CD14-positive monocyte (primary cell): ENCODE results near the gene BACE2. TPM values are rescaled to one million over a fixed set of nuclear protein-coding genes. Genes with fewer than 3 reads are reported as not detected.

Experiments
- DNase-seq, 3 donors: peaks; one replicate each; pipeline ENCODE4 v3.0.0-alpha.2; 2011 to 2022
- H2AFZ ChIP-seq: 2 replicates; pipeline ENCODE4 v1.6.0; 2012; ENCODE audit warnings: mild to moderate bottlenecking, low read depth, low read length, inconsistent platforms; ENCODE audit not compliant: insufficient read depth, poor library complexity, severe bottlenecking
- H3K27ac ChIP-seq, 2 donors: 1 replicate in 1 of 2; 2 replicates in 1 of 2; pipeline ENCODE4 v1.5.1; 2012 to 2013; ENCODE audit warnings: low read length in 2 of 2, control low read depth in 1 of 2, inconsistent platforms in 1 of 2, low read depth in 1 of 2, mild to moderate bottlenecking in 1 of 2
- H3K27me3 ChIP-seq, 2 donors: one replicate each; pipeline versions ENCODE4 v1.6.0 to v1.6.1; 2011 to 2013; ENCODE audit warnings: low read length in 2 of 2; ENCODE audit not compliant: control insufficient read depth in 2 of 2, insufficient read depth in 2 of 2
- H3K36me3 ChIP-seq, 2 donors: replicated peaks in 1 of 2; 1 replicate in 1 of 2; 2 replicates in 1 of 2; pipeline versions ENCODE4 v1.5.1 to v1.6.1; 2012 to 2013; ENCODE audit warnings: low read length in 2 of 2, control low read depth in 1 of 2, inconsistent platforms in 1 of 2, mild to moderate bottlenecking in 1 of 2; ENCODE audit not compliant: insufficient read depth in 2 of 2, control insufficient read depth in 1 of 2
- H3K4me1 ChIP-seq, 2 donors: 1 replicate in 1 of 2; 2 replicates in 1 of 2; pipeline versions ENCODE4 v1.5.1 to v1.6.1; 2012 to 2013; ENCODE audit warnings: low read length in 2 of 2, control low read depth in 1 of 2, inconsistent platforms in 1 of 2, mild to moderate bottlenecking in 1 of 2, moderate library complexity in 1 of 2; ENCODE audit not compliant: insufficient read depth in 2 of 2, control insufficient read depth in 1 of 2
- H3K4me2 ChIP-seq: replicated peaks from 2 replicates; pipeline ENCODE3; 2012; ENCODE audit warnings: low read length, moderate library complexity, mild to moderate bottlenecking; ENCODE audit not compliant: poor library complexity, severe bottlenecking; ENCODE audit errors: extremely low read depth
- H3K4me3 ChIP-seq, 3 experiments: fragments of 200-600 bp in 1 of 3; sonication (generic) in 1 of 3; replicated peaks in 1 of 3; 1 replicate in 2 of 3; 2 replicates in 1 of 3; pipeline ENCODE4 v1.5.1; 2011 to 2013; ENCODE audit warnings: low read length in 3 of 3, mild to moderate bottlenecking in 3 of 3, control low read depth in 2 of 3, low read depth in 2 of 3, inconsistent platforms in 1 of 3, moderate library complexity in 1 of 3
- H3K79me2 ChIP-seq: 2 replicates; pipeline ENCODE4 v1.6.0; 2012; ENCODE audit warnings: mild to moderate bottlenecking, control low read depth, inconsistent platforms, low read length, moderate library complexity; ENCODE audit not compliant: insufficient read depth
- H3K9ac ChIP-seq: 2 replicates; pipeline ENCODE4 v1.6.0; 2017; ENCODE audit warnings: low read length, mild to moderate bottlenecking; ENCODE audit not compliant: insufficient read depth, poor library complexity, severe bottlenecking
- H3K9me3 ChIP-seq, 2 donors: replicated peaks in 1 of 2; 1 replicate in 1 of 2; 2 replicates in 1 of 2; pipeline versions ENCODE4 v1.5.1 to v1.6.1; 2012 to 2013; ENCODE audit warnings: low read length in 2 of 2, control low read depth in 1 of 2; ENCODE audit not compliant: control insufficient read depth in 1 of 2, insufficient read depth in 1 of 2
- H4K20me1 ChIP-seq: 2 replicates; pipeline ENCODE4 v1.6.0; 2012; ENCODE audit warnings: mild to moderate bottlenecking, low read length, control low read depth, moderate library complexity; ENCODE audit not compliant: insufficient read depth
- H3K27ac Mint-ChIP-seq, 7 donors: one replicate each; pipeline ENCODE4 v1.8.0; 2020; ENCODE audit warnings: mild to moderate bottlenecking in 7 of 7, mixed read lengths in 7 of 7, moderate library complexity in 6 of 7, inconsistent platforms in 2 of 7
- H3K27me3 Mint-ChIP-seq, 3 donors: one replicate each; pipeline ENCODE4 v1.8.0; 2021 to 2022; ENCODE audit warnings: low read depth in 3 of 3, mild to moderate bottlenecking in 3 of 3, mixed read lengths in 3 of 3, moderate library complexity in 3 of 3, inconsistent platforms in 1 of 3
- H3K36me3 Mint-ChIP-seq, 2 donors: one replicate each; pipeline ENCODE4 v1.8.0; 2020; ENCODE audit warnings: mixed read lengths in 2 of 2, inconsistent platforms in 1 of 2, mild to moderate bottlenecking in 1 of 2
- H3K4me1 Mint-ChIP-seq: one replicate; pipeline ENCODE4 v1.8.0; 2020; ENCODE audit warnings: mild to moderate bottlenecking, mixed read lengths
- H3K4me3 Mint-ChIP-seq, 2 donors: one replicate each; pipeline ENCODE4 v1.8.0; 2020; ENCODE audit warnings: mild to moderate bottlenecking in 2 of 2, mixed read lengths in 2 of 2, moderate library complexity in 1 of 2
- H3K9me3 Mint-ChIP-seq, 7 donors: one replicate each; pipeline ENCODE4 v1.8.0; 2020 to 2022; ENCODE audit warnings: mixed read lengths in 7 of 7, mild to moderate bottlenecking in 6 of 7, moderate library complexity in 6 of 7, inconsistent platforms in 2 of 7
- CTCF ChIP-seq: fragments of 200-600 bp; IDR thresholded peaks from one replicate; pipeline ENCODE4 v1.8.0; 2022; ENCODE audit warnings: antibody characterized with exemption, mild to moderate bottlenecking
- WGBS: methylation state at CpG from one replicate; pipeline ENCODE4 v1.1.5; 2013; ENCODE audit warnings: missing lambda C conversion rate; ENCODE audit not compliant: insufficient coverage; 5-methylcytosine and 5-hydroxymethylcytosine counted together
- intact Hi-C, 2 donors: fragments of 100-400 bp; cut with micrococcal nuclease; formaldehyde crosslinking; loops; one replicate each; pipeline versions ENCODE4 v1.15.0 to v1.15.1; 2023
- polyA plus RNA-seq, 3 donors: library from polyadenylated mRNA; depleted of rRNA in 1 of 3; unstranded in 2 of 3; stranded (reverse) in 1 of 3; fragments of 300-500 nt in 2 of 3; fragments of >200 nt in 1 of 3; fragmentation: Illumina TruSeq in 2 of 3; gene quantifications; 1 replicate in 2 of 3; 2 replicates in 1 of 3; pipeline ENCODE4 v1.2.3, GENCODE V29; 2012 to 2021

Gene BACE2
- polyA plus RNA-seq, 3 donors, result 0.05 to 0.26 TPM; not detected in 1

- TF ChIP-seq CTCF, result no peak
- no peaks in the 10 kb centered on the region for H3K4me1 Mint-ChIP-seq
- Histone ChIP-seq H3K4me1 (no peaks in the 10 kb centered on the region), H3K4me2 (no peak overlapping the region), H2AFZ (no peak overlapping the region), H3K27ac (no peak overlapping the region), H3K9ac (no peak overlapping the region), H3K27me3 (no peaks in the 10 kb centered on the region), H4K20me1 (no peaks in the 10 kb centered on the region), H3K79me2 (no peaks in the 10 kb centered on the region), H3K4me3 (no peak overlapping the region), H3K9me3 (no peaks in the 10 kb centered on the region), H3K36me3 (no peaks in the 10 kb centered on the region)
- intact Hi-C loops, result loop anchor here in 1 of 2 donors (10.0 kb wide), 1 partner anchor 993 kb away; no protein-coding TSS in a partner anchor
- no peak overlapping the region for H3K4me3 Mint-ChIP-seq
- no peak overlapping the region for H3K27ac Mint-ChIP-seq
- no peaks in the 10 kb centered on the region for H3K36me3 Mint-ChIP-seq
- peaks cover 0 to 2% (median 0%) of the 10 kb centered on the region in 7 donors for H3K9me3 Mint-ChIP-seq
- WGBS, result 90% methylated on average over 7 of the region's 8 CpGs
- no peak for DNase-seq
- peaks cover 0 to 6% (median 1%) of the 10 kb centered on the region in 3 donors for H3K27me3 Mint-ChIP-seq
Measured at GRCh38 chr21:41137401-41137800, 30.6 kb upstream of the BACE2 start.

GRCh38 chr21:41137889-41138288 lies 30.1 kb upstream of the BACE2 start:
- H3K27ac Mint-ChIP-seq, result no peak overlapping the region
- Histone ChIP-seq H3K27me3 (no peaks in the 10 kb centered on the region), H3K9me3 (no peaks in the 10 kb centered on the region), H3K9ac (no peak overlapping the region), H3K4me3 (no peak overlapping the region), H3K27ac (no peak overlapping the region), H3K4me1 (no peaks in the 10 kb centered on the region), H2AFZ (no peak overlapping the region), H3K4me2 (no peak overlapping the region), H3K79me2 (no peaks in the 10 kb centered on the region), H4K20me1 (no peaks in the 10 kb centered on the region), H3K36me3 (no peaks in the 10 kb centered on the region)
- WGBS, result 93% methylated on average over 2 of the region's 6 CpGs
- H3K27me3 Mint-ChIP-seq, result peaks cover 0 to 6% (median 1%) of the 10 kb centered on the region in 3 donors
- no peak for TF ChIP-seq CTCF
- intact Hi-C loops, result loop anchor here in 1 of 2 donors (10.0 kb wide), 1 partner anchor 993 kb away; no protein-coding TSS in a partner anchor
- no peak overlapping the region for H3K4me3 Mint-ChIP-seq
- no peaks in the 10 kb centered on the region for H3K4me1 Mint-ChIP-seq
- H3K9me3 Mint-ChIP-seq, result peaks cover 0 to 2% (median 0%) of the 10 kb centered on the region in 7 donors
- no peak for DNase-seq
- H3K36me3 Mint-ChIP-seq, result no peaks in the 10 kb centered on the region
